A549 treated with AZD9567 at 1 μM for 4 hours (cell line): ENCODE data around the gene MOSPD3. TPM values are rescaled to one million over a fixed set of nuclear protein-coding genes. Genes with fewer than 3 reads are reported as not detected.

Experiments
- total RNA-seq: library from RNA; stranded (reverse); fragments of 200-300 nt; extraction: Qiagen RNA extraction; gene quantifications from 5 replicates; pipeline ENCODE4 v1.2.3, GENCODE V29; 2022; ENCODE audit not compliant: insufficient read depth

The MOSPD3 gene
- 14.6 to 21.1 TPM (median 20.3 TPM) in 5 replicates for total RNA-seq

DNA sequence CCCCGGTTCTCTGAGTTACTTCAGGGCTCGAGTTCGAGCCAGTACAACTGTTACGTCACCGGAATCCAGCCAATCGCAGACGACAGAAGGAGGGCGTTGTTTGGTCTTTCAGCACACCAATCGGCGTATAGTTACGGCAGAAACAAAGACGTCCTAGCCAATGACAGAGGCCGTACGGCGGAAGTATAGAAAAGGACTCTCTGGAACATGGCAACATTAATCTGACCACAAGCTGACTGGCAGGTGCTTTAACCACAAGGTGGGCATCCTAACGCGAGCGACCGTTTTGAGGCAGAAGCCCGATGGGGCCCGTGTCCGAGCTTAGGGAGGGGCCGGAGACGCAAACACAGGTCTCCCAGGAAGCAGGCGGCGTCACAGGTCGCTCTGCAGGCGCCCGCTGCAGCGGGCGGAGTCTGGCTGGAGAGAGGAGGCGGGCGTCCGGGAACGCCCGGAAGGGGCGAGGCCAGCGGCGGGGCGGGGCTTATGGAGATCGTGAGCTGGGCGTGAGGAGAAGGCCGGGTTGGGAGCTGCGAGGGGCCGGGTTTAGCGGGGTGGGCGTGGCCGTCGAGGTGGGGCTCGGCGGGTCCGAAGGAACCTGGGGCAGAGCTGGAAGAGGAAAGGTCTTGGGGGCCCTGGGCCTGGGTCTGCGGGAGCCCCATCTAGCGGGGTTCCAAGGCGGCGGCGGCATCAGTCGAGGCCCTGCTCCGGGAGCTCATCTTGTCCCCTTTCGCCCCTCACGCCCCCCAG is at the start of gene MOSPD3:
MOSPD3 (plus strand) TSS at position 558 of the 747 bp plus-strand sequence. CDS start 252 bp downstream, outside the sequence.

DNA sequence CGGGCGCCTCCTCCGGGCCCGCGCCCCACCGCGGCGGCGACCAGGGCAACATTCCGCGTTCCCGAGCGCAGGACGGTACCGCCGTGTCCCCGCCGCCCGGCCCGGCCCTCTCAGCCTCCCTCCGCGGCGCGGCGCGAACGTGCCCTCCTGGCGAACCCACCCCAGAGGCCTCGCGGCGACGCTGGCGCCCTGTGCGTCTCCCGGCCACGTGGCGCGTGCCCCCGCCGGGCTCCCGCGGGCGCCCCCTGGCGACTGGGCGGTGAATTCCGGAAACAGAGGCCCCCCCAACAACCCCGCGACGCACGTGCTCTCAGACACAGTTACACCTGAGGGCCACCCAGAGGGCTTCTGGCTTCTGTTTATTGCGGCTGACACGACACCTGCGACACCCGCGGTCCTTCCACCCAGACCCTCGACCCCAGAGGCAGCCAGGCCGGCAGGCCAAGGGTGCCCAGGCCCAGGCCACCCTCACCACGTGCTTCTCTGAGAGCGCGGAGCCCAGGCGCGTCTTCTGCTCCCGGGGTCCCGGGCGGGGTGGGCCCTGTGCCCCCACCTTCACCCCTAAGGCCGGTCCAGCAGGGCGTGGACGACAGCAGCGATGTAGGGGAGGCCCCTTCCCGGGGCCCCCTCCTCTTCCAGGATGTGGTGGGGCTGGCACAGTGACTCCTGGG is 38.5 kb upstream of the MOSPD3 start, which contains the start of gene SAP25:
SAP25 (minus strand) TSS at position 210 of the 671 bp plus-strand sequence; CDS start at position 52, 158 bp downstream.

GRCh38 chr7:100585511-100586265 is 26.7 kb upstream of the MOSPD3 start, which contains the start of gene LRCH4:
LRCH4 (minus strand) TSS chr7:100586129; CDS start chr7:100586100, 29 bp downstream.

DNA sequence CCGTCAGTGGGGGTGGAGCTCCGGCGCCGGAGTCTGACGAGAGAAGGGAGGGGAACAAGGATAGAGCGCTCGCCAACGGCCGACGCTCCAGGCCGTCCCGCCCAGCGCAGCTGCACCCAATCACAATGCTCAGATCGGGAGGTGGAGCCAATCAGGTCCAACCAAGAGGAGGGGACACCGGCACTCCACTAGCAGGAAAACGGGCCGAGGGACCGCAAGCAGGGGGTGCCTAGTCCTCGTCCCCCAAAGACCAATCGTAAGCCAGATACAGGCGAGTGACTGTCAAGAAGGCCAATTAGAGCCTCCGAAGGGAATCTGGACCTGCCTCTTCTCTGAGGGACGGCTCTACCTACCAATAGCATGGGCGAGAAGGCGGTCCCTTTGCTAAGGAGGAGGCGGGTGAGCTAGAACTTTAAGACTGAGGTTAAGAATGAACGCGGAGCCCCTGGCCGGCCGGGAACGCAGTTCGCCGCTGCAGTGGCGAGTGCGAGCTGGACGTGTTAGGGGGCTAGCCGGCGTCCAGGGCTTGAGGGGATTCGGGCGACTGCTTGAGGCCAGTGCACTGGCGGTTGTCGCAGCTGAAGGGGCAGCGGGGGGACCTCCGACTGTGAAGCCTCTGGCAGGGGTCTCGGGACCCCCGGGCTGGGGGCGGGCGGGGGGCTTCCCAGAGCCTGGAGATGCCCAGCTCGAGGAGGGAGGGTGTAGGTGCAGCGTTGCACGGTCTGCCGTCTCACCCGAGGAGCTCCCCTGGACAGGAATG is 25.9 kb upstream of the MOSPD3 start, which contains the start of gene FBXO24:
FBXO24 (plus strand) TSS at position 63 of the 760 bp plus-strand sequence; CDS start at position 361, 298 bp downstream.

GRCh38 chr7:100641463-100641859 is 29.1 kb downstream of the MOSPD3 start, which contains the start of gene TFR2:
TFR2 (minus strand) TSS chr7:100641552; CDS start chr7:100641509, 43 bp downstream.

GRCh38 chr7:100655908-100656674 is 43.8 kb downstream of the MOSPD3 start, which contains the start of gene ACTL6B:
ACTL6B (minus strand) TSS chr7:100656448; CDS start chr7:100656354, 94 bp downstream.

Other genes starting within 250 kb of the MOSPD3 start
- 5.5 to 7.7 TPM (median 5.7 TPM) in 5 replicates for gene PILRA, start 239.1 kb upstream of the MOSPD3 start, total RNA-seq
- 1.4 to 1.7 TPM (median 1.6 TPM) in 5 replicates for gene ZCWPW1, start 183.8 kb upstream of the MOSPD3 start, total RNA-seq
- gene MEPCE, start 182.7 kb upstream of the MOSPD3 start, total RNA-seq, result 39.0 to 53.8 TPM (median 48.9 TPM) in 5 replicates
- 31.2 to 50.6 TPM (median 47.8 TPM) in 5 replicates for gene PPP1R35, start 176.0 kb upstream of the MOSPD3 start, total RNA-seq
- gene SPACDR, start 148.3 kb upstream of the MOSPD3 start, total RNA-seq, result 0.71 to 1.2 TPM (median 0.93 TPM) in 4 of 5 replicates, not detected in the other
- 42.3 to 56.2 TPM (median 51.1 TPM) in 5 replicates for gene TSC22D4, start 133.3 kb upstream of the MOSPD3 start, total RNA-seq
- 2.1 to 5.0 TPM (median 4.3 TPM) in 5 replicates for gene NYAP1, start 128.6 kb upstream of the MOSPD3 start, total RNA-seq
- 25.0 to 40.8 TPM (median 33.2 TPM) in 5 replicates for gene AGFG2, start 73.3 kb upstream of the MOSPD3 start, total RNA-seq
- 0.49 to 1.4 TPM (median 0.65 TPM) in 4 of 5 replicates, not detected in the other for gene SAP25, start 38.6 kb upstream of the MOSPD3 start, total RNA-seq
- gene LRCH4, start 26.4 kb upstream of the MOSPD3 start, total RNA-seq, result 17.9 to 21.8 TPM (median 21.5 TPM) in 5 replicates
- gene FBXO24, start 26.2 kb upstream of the MOSPD3 start, total RNA-seq, result 0.07 to 0.31 TPM (median 0.19 TPM) in 4 of 5 replicates, not detected in the other
- gene PCOLCE, start 10.2 kb upstream of the MOSPD3 start, total RNA-seq, result 4.6 to 9.7 TPM (median 8.6 TPM) in 5 replicates
- 1.7 to 2.5 TPM (median 2.4 TPM) in 5 replicates for gene TFR2, start 29.0 kb downstream of the MOSPD3 start, total RNA-seq
- gene ACTL6B, start 43.9 kb downstream of the MOSPD3 start, total RNA-seq, result not detected in 5 replicates
- gene GNB2, start 61.2 kb downstream of the MOSPD3 start, total RNA-seq, result 187 to 267 TPM (median 253 TPM) in 5 replicates
- 12.9 to 23.2 TPM (median 21.9 TPM) in 5 replicates for gene GIGYF1, start 81.7 kb downstream of the MOSPD3 start, total RNA-seq
- 73.7 to 97.1 TPM (median 93.6 TPM) in 5 replicates for gene POP7, start 93.6 kb downstream of the MOSPD3 start, total RNA-seq
- 0.08 TPM in 1 of 5 replicates, not detected in the others for gene EPO, start 107.9 kb downstream of the MOSPD3 start, total RNA-seq
- gene ZAN, start 121.1 kb downstream of the MOSPD3 start, total RNA-seq, result not detected in 5 replicates
- 32.6 to 42.7 TPM (median 40.1 TPM) in 5 replicates for gene EPHB4, start 215.0 kb downstream of the MOSPD3 start, total RNA-seq
- gene SLC12A9, start 240.2 kb downstream of the MOSPD3 start, total RNA-seq, result 16.4 to 21.0 TPM (median 17.5 TPM) in 5 replicates